ENCODE results near the gene SLC49A3.

- TF ChIP-seq PBX3 (IDR thresholded peaks at IDR 0.05; ENCODE audit: insufficient replicate concordance, low read depth, low read length) (no peak), TARDBP (IDR thresholded peaks at IDR 0.05; ENCODE audit: borderline replicate concordance) (no peak), ZBTB33 (IDR thresholded peaks at IDR 0.05) (no peak)
These were observed 21.2 kb upstream of the SLC49A3 start for GRCh38 chr4:710116-710515.

Data from GM12878 (cell line).